Left lung (tissue), 10 donors: ENCODE results near the gene SLX9. TPM values are rescaled to one million over a fixed set of nuclear protein-coding genes. Genes with fewer than 3 reads are reported as not detected.
A peak's percentile ranks its signal among the peaks of the same experiment; 100 is the strongest.

Experiments used
- ATAC-seq: fragments of 200-7000 bp; cut with Tn5 transposase; one replicate; pipeline ENCODE4 v1.9.1; 2020; ENCODE audit warnings: moderate library complexity
- DNase-seq, 4 donors: peaks; one replicate each; pipeline ENCODE4 v3.0.0-alpha.2; 2013 to 2020
- H3K27ac ChIP-seq, 2 donors: fragments of 200-600 bp; sonication (generic) in 1 of 2; one replicate each; pipeline versions ENCODE4 v1.5.0 to v1.8.0; 2020 to 2021
- H3K27me3 ChIP-seq, 2 donors: fragments of 200-600 bp; sonication (generic) in 1 of 2; one replicate each; pipeline versions ENCODE4 v1.5.0 to v1.8.0; 2020 to 2021
- H3K36me3 ChIP-seq, 2 donors: fragments of 200-600 bp; sonication (generic) in 1 of 2; one replicate each; pipeline versions ENCODE4 v1.5.0 to v1.8.0; 2020 to 2021
- H3K4me1 ChIP-seq, 2 donors: fragments of 200-600 bp; one replicate each; pipeline ENCODE4 v1.8.0; 2021
- H3K4me3 ChIP-seq, 2 donors: fragments of 200-600 bp; sonication (generic) in 1 of 2; one replicate each; pipeline versions ENCODE4 v1.5.0 to v1.8.0; 2020 to 2021; ENCODE audit warnings: mild to moderate bottlenecking in 1 of 2
- H3K9me3 ChIP-seq, 2 donors: fragments of 200-600 bp; sonication (generic) in 1 of 2; one replicate each; pipeline versions ENCODE4 v1.5.0 to v1.8.0; 2020 to 2021
- intact Hi-C, 2 donors: fragments of 100-400 bp; cut with DNase I; formaldehyde crosslinking; loops; one replicate each; pipeline versions ENCODE4 v1.11.2 to v1.14.2; 2022
- polyA plus RNA-seq, 6 donors: library from polyadenylated mRNA; unstranded; fragments of 120-200 nt; gene quantifications; one replicate each; pipeline ENCODE4 v1.2.1, GENCODE V29; 2013; ENCODE audit not compliant: insufficient read length in 6 of 6
- total RNA-seq, 2 donors: library from RNA; stranded (reverse); fragmentation: NEBNext Ultra II Directional; extraction: Animal tissue kit (Norgen Biotek cat#: 25700); gene quantifications; one replicate each; pipeline ENCODE4 v1.2.1, GENCODE V29; 2021
- TF ChIP-seq, protein P1 (sequence below), 2 donors: fragments of 200-600 bp; sonication (generic) in 1 of 2; IDR thresholded peaks; one replicate each; pipeline versions ENCODE4 v1.5.0 to v1.8.0; 2021; ENCODE audit warnings: antibody characterized with exemption in 2 of 2
- donor health status: DM: no; HTN: yes; CAD: no.
- donor health status: DM: no; HTN: no; CAD: no.

Gene SLX9
- total and polyA plus RNA-seq, 8 donors, result 11.5 to 29.6 (median 16.2) TPM

DNA sequence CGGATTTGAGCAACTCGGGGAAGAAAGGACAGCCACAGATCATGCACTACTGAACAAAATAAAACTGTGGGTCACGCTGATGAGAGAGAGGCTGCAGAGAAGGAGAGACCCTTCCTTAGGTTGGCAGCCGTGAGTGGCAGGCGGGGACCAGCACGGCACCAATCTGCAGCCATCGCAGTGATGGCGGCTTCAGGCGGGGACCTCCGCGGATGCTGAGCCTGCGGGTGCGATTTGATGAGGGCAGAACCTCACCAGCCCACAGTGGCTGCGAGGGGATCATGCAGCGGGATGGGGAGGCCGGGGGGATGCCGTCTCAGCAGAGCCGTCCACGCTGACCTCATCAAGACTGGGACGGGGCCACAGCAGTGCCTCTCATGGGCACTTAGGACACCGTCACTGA lies 30.9 kb upstream of the SLX9 start:
- Histone ChIP-seq H3K4me3 (no peak overlapping the region), H3K36me3 (peaks cover 0 to 46% of the 10 kb centered on the region in 2 donors), H3K27me3 (no peaks in the 10 kb centered on the region), H3K9me3 (no peaks in the 10 kb centered on the region), H3K27ac (peak overlapping the region in 1 of 2 donors; percentile 83), H3K4me1 (peaks cover 16 to 93% of the 10 kb centered on the region in 2 donors)
- TF ChIP-seq, protein P1, sequence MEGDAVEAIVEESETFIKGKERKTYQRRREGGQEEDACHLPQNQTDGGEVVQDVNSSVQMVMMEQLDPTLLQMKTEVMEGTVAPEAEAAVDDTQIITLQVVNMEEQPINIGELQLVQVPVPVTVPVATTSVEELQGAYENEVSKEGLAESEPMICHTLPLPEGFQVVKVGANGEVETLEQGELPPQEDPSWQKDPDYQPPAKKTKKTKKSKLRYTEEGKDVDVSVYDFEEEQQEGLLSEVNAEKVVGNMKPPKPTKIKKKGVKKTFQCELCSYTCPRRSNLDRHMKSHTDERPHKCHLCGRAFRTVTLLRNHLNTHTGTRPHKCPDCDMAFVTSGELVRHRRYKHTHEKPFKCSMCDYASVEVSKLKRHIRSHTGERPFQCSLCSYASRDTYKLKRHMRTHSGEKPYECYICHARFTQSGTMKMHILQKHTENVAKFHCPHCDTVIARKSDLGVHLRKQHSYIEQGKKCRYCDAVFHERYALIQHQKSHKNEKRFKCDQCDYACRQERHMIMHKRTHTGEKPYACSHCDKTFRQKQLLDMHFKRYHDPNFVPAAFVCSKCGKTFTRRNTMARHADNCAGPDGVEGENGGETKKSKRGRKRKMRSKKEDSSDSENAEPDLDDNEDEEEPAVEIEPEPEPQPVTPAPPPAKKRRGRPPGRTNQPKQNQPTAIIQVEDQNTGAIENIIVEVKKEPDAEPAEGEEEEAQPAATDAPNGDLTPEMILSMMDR (IDR thresholded peaks at IDR 0.05), result no peak
- intact Hi-C loops, result no loop called here
- DNase-seq (peak in 1 of 4 donors; percentile 75), ATAC-seq (no peak)

DNA sequence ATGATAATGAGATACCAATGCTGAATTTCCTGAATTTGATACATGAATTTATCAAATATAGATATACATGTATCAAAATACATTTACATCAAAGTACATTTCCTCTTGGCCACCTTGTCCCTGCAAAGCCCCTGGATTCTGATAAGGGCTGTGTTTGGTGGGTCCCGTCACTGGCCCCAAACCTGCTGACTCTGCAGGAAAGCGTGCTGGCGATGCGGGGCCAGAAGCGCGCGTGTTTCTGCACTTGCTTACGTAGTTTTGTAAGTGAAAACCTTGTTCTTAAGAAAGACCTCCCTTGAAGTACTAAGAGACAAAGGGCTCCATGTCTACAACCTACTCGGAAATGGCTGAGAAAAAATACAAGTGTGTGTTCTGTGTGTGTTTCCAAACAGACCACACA lies 30.1 kb upstream of the SLX9 start:
- Histone ChIP-seq H3K36me3 (peaks cover 0 to 42% of the 10 kb centered on the region in 2 donors), H3K4me1 (peaks cover 16 to 94% of the 10 kb centered on the region in 2 donors), H3K9me3 (no peaks in the 10 kb centered on the region), H3K27me3 (no peaks in the 10 kb centered on the region), H3K4me3 (no peak overlapping the region), H3K27ac (peak overlapping the region in 1 of 2 donors; percentile 83)
- TF ChIP-seq, protein P1 (IDR thresholded peaks at IDR 0.05), result no peak
- DNase-seq, result peak in 1 of 4 donors; percentile 53
- intact Hi-C loops, result no loop called here
- ATAC-seq, result no peak

DNA sequence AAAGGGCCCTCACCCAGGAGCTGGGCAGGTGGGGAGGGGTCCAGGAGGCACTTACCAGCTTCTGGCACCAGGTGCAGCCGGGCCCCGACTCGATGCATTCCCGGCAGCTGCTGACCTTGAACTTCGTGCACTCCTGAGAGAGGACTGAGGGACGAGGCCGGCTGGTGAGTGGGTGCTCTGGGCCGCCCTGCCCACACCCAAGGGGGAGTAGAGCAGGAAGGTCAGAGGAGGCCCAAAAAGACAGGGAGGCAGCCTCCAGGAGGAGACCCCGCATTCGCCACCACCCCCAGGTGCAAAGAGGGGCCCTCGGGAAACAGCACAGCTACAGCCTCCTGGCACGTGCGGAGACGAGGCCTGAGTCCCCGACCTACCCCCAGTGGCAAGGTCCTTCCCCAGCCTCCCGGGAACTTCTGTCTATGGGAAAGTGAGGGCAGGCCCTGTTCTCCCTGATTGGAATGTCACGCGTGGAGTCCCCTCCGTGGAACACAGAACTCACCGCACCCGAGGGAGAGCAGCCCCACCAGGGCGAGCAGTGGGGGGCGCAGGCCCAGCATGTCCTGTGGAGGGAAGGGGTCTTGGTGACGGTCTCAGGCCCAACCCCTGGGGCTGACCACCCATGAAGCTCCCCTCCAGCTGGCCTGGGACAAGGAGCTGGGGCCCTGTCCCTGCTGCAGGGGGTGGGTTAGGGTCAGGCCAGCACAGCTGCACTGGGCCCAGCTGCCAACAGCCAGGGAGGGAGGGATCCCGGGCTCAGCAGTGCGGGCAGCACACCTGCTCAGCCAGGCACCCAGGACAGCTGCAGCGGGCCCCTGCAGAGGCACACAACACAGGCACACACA lies 29.4 kb upstream of the SLX9 start:
- peaks cover 16 to 94% of the 10 kb centered on the region in 2 donors for H3K4me1 ChIP-seq
- H3K27ac ChIP-seq, result peak overlapping the region in 1 of 2 donors; percentile 83
- no peaks in the 10 kb centered on the region for H3K27me3 ChIP-seq
- H3K4me3 ChIP-seq, result no peak overlapping the region
- ATAC-seq (no peak), DNase-seq (peak in 1 of 4 donors; percentile 69)
- intact Hi-C loops, result no loop called here
- H3K9me3 ChIP-seq, result no peaks in the 10 kb centered on the region
- TF ChIP-seq, protein P1 (IDR thresholded peaks at IDR 0.05), result no peak
- H3K36me3 ChIP-seq, result peaks cover 0 to 34% of the 10 kb centered on the region in 2 donors

DNA sequence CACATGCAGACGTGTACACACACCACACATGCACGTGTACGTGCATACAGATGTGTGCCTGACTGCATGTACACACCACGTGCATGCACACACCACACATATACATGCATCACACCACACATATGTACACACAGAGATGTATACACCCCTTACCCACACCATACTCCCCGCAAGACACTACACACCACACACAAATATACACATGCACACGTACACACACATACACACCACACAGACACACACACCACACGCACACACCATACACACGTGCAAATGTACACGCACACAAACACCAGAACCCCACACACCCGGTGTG lies 28.8 kb upstream of the SLX9 start:
- H3K4me3 ChIP-seq, result peak overlapping the region in 1 of 2 donors; percentile 25
- intact Hi-C loops, result no loop called here
- TF ChIP-seq, protein P1 (IDR thresholded peaks at IDR 0.05), result no peak

DNA sequence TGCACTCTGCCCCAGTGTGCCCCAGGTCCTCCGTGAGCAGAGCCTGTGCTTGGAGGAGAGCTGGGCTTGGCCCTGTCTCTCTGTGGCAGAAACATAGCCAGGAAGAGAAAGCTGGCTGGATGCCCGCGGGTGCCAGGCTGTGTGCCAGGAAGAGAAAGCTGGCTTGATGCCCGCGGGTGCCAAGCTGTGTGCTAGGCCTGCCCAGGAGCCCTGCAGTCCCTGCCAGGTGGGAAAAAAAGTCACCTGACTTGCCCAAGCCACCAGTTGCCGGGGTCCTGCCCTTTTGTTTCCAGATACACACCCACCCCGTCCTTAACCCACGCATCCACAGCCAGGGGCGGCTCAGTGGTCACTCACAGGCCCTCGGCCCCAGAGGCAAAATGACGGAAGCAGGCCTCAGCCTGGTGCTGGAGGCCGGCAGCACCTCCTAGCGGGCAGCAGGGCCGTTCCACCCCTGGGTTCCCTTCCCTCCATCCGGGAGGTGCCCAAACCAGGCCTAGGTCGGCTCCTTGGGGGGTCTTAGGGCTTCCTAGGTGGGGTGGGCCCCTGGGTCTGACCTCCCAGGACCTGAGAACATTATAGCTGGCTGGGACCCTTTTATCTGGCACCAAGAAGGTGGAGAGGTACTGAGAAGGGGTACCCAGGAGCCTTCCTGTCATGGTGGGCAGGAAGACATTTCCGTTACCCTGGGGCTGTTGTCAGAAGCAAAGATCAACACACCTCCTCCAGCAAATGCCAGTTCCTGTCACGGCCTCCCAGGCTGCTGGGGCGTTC lies 28.3 kb upstream of the SLX9 start:
- H3K4me1 ChIP-seq, result peaks cover 16 to 95% of the 10 kb centered on the region in 2 donors
- peak; percentile 72 for ATAC-seq
- H3K36me3 ChIP-seq, result peaks cover 0 to 27% of the 10 kb centered on the region in 2 donors
- intact Hi-C loops, result no loop called here
- H3K27me3 ChIP-seq, result no peaks in the 10 kb centered on the region
- TF ChIP-seq, protein P1 (IDR thresholded peaks at IDR 0.05), result peak; percentile 29 to 70
- peak overlapping the region; percentile 6 to 88 for H3K27ac ChIP-seq
- no peaks in the 10 kb centered on the region for H3K9me3 ChIP-seq
- H3K4me3 ChIP-seq, result peak overlapping the region in 1 of 2 donors; percentile 25
- DNase-seq, result peak in 2 of 4 donors; percentile 78 to 92

More for the DNA sequence above, 28.8 kb upstream of the SLX9 start:
- Histone ChIP-seq H3K9me3 (no peaks in the 10 kb centered on the region), H3K36me3 (peaks cover 0 to 31% of the 10 kb centered on the region in 2 donors), H3K4me1 (peaks cover 16 to 95% of the 10 kb centered on the region in 2 donors), H3K27me3 (no peaks in the 10 kb centered on the region), H3K27ac (peak overlapping the region in 1 of 2 donors; percentile 88)
- ATAC-seq, result no peak
- no peak for DNase-seq
